NCI-H2107 (cell line): ENCODE measurements around the gene PGRMC2.
A peak's percentile ranks its signal among the peaks of the same experiment; 100 is the strongest.

Source experiments
- DNase-seq: peaks from one replicate; lab custom pipeline; 2025; lab: John Stamatoyannopoulos, UW

PGRMC2 gene

DNA sequence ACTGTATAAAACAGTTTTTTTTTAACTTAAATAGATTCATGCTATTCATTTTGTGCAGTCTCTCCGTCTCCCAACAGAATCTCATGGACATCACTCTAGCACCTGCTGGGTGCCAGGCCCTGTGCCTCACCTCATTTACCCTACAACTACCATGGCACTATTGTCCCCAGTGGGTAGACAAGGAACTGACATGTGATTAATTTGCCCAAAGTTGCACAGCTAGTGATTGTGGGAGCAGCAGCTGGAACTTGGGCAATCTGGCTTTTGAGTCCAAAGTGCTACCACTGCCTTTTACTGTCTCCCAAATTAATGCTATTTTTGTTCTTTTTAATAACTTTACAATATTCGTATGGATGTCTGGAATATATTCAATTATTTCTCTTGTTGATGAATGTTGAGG, 11.2 kb upstream of the PGRMC2 start:
- DNase-seq = no peak

DNA sequence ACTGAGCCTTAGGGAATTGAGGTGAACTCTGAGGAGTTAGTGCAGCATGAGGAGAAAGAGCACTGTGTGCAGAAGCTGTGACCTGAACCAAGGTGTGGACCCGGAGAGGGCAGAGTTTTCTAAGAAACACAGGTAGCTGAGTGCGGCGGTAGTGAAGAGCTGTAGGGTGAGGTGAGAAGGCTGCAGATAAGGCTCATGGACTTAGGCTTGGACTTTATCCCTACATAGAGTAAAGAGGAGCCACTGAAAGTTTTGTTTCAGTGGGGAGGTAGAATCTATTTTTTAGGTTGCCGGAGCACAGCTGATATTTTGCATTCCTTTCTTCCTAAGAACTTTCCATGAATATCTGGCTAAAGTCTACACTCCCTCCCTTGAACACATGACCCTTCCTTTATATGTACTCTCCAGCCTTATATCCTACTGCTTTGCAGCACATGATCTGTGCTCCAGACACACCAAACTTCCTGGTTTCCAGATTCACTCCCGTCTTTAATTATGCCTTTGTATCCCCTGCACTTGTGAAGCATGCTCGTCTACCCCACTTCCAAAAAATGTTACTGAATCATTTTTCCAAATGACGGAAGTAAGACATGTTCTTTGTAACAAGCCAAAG, 10.6 kb upstream of the PGRMC2 start:
- DNase-seq = no peak

DNA sequence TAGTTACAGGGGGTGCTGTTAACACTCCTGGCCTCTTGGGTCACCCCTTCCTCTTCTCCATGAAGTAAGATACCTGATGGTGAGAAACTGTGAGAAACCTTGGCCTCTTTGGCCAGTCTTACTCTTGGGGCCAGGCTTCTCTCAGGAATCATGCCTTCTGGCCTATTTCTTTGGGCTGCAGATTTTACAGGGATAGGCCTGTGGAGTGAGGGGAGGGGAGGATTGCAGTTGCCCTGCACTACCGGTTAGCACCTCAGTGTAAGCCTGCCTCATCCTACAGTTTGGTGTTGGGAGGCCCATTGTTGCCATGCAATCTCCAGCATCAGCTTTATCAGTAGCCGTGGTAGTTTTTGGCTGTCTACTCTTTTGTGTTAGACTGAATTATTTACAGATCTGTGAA, 7.6 kb upstream of the PGRMC2 start:
- no peak for DNase-seq

DNA sequence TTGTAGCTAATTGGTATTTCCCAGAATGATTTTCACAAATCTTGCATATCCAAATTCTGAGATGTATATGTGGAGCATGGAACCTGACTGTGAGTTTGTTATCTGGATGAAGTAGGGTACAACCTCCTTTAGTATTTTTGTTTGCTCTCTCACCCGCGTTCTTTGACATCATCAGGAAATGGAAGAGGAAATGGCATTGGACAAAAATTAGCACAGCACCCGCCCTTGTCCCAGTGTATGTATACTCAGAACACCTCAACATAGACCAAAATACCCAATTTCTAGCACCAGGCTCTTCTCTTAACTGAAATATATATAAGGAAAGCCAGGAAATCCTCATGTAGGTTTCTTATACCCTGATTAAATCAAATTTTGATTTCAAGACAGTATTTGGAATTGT, 6.9 kb upstream of the PGRMC2 start:
- no peak for DNase-seq

DNA sequence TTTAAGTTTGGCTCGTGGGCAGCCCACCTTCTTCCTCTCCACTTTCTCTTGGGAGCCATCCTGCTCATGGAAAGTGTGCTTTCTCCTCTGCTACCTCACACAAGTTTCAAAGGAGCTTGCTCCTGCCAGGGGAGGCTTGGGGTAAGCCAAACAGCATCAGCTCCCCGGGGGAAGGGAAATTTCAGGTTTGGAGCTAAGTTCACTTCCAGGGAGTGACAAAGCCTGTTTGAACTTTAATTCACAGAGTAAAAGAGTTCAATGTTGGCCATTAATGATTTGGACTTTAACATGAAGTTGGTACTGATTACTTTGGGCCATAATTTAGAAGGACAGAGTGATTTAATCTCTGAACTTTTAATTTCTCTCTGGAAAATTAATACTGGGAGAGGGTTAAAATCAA, 4.7 kb upstream of the PGRMC2 start:
- no peak for DNase-seq

DNA sequence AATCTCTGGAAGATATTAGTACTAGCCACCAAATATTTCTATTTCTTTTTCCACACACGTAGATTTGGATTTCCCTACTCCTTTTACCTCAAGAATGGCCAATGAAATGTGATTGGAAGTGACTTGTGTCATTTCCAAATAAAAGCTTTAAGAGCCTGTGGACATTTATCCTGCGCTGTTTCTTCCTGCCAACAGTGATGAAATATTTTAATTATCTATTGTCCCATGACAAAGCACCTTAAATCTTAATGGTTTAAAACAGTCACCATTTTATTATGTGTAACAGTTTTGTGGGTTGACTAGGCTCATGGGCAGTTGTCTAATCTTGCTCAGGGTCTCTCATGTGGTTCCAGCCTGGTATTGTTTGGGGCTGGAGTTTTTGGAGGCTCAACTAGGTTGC, 3.5 kb upstream of the PGRMC2 start:
- DNase-seq = no peak

DNA sequence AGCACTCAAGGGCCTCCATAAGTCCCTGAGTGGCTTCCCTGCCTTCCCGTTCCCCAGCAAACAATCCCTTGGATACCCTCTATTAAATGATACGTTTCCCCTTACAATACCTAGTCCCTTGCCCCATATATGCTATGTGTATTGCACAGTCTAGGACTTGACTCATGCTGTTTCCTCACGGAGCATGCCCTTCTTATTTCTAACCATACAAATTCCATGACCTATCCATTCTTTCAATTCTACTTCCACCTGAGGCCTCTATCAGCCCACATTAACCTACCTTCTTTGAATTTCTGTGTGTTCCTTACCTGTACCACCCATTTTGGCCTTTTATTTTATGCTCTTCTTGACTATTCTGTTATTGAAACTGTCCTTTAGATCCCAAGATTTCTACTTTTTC, 2.9 kb upstream of the PGRMC2 start:
- DNase-seq = no peak

DNA sequence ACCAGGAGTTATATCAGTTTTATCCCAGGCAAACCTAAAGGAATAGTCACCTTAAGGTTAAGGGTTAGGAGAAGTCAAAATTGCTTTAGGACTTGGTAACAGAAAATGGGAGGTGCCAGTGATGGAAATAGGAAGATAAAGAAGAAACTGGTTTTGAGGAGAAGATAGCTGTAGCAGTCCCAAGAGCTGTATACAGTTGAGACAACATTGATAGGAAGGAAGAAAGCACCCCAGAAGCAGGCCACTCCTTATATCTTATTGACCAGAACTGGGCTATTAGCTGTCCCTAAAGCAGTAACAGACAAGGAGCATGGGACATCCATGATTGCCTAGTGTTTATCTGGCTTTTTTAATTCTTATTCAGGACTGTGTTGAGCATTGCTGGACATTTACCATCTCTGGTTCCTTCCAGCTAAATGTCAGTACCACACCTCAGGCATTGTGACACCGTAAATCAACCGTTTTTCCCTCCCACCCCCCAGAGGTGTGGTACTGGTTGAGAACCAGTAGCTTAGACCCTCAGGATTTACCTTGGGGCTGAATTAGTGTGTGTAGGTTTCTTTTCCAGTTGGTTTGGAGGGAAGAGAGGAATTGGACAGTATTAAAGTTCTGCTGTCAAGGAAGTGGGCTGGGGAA, 2.0 kb upstream of the PGRMC2 start:
- no peak for DNase-seq

DNA sequence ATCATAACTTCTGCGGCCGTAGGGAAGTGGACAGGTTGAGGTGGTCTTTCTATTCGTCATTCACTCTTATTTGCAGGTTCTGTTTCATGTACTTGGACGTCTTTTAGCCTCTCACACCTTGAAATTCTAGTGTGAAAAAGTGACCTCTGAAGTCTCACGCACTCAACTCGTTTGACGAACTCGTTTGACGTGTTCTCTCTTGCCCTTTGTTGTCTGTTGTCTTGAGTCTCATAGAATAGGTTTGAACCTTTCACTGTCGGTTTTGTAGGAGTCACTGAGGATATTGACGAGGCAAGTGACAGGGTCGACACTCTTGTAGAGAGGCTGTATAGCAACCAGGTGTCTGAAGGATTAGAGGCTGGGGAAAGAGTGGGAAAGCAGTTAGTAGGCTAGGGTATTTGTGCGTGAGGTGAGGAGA, 1.1 kb upstream of the PGRMC2 start:
- no peak for DNase-seq

DNA sequence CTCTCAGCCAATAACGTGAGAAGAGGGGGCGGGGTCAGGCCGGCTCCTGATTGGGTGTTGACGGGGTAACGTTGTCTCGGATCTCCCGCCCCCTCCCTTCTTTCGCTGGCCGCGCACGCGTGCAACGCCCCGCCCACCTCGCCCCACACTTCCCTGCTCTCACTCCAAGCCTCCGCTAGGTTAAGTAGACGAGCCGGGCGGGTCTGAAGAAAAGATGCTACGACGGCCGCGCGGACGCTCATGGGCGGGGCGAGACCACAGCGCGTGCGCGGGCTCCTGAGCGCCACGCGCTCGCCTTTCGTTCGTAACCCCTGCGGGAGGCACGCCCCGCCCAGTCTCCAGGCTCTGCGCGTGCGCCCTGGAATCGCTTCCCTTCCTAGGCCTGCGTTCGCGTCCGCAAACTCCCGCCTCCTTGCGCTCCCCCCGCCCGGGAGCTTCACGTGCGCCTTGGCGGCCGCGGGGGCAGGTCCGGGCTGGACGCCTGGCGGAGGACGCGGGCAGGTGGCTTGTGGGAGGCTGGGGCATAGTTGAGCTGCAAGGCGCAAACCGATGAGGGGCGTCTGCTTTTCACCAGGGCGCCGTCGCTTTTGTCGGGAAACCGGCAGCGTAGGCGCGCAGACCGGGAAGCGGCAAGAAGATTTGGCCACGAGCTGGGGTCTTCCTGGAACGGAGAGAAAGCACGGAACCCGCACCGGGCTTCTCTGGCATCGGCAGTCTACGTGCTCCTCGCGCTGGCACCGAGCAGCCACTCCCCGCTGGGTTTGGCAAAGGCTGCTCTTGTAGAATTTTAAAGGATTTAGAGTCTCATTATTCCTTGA, 467 bp upstream of the PGRMC2 start:
- peak; percentile 81 for DNase-seq

DNA sequence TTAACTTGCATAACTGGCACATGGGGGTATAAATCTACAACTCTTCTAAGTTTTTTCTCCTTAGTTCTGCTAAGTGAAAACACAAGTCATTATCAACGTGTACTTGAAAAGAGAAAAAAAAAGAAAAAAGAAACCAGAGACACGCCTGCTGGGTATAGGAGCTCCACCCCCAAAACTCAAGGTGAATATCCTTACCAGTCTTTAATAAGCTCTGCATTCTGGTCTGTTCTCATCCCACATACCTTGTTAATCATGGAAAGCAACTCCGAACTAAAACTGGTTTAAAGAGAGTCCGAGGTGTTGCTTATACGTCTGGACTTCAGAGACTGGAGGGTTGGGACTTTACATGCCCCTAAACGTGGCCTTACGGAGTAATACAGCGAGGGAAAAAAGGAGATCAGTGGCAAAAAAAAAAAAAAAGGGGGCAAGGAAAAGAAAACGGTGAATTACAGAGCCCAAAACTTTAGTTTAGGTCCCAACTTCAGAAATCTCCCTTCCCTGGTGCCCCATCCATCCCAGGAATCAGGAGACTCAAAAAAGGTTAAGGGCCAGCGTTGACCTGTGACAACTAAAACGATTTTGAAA, 1.0 kb downstream of the PGRMC2 start:
- no peak for DNase-seq

DNA sequence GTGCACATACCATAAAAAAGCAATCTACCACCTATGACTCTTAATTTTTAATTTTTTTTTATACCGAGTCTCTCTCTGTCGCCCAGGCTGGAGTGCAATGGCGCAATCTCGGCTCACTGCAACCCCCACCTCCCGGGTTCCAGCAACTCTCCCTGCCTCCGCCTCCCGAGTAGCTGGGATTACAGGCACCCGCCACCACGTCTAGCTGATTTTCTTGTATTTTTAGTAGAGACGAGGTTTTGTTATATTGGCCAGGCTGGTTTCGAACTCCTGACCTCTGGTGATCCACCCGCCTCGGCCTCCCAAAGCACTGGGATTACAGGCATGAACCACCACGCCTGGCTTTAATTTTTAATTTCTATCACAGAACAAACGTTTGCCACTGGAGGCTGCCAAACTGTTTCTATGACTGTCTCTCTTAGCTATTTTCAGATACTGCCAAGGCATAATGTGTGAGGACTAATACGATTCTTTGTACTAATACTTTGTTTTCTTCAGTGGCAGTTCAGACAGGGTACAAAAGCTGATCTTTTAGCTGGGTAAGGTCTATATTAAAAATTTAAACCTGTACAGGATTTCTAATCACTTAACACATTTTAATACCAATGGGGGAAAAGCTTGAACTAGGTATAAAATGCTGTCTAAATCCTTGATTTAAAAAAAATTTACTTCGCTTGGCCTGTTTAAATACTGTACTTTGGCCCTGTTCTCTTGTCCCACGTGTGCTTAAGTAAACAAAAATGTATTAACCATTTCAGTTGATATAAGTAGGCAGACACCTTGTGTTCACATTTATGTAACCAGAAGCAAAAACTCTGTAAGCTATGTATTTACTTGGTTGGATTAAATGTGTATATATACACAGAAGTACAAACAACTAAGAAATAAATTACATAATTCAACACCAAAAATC, 2.3 kb downstream of the PGRMC2 start:
- DNase-seq = no peak

DNA sequence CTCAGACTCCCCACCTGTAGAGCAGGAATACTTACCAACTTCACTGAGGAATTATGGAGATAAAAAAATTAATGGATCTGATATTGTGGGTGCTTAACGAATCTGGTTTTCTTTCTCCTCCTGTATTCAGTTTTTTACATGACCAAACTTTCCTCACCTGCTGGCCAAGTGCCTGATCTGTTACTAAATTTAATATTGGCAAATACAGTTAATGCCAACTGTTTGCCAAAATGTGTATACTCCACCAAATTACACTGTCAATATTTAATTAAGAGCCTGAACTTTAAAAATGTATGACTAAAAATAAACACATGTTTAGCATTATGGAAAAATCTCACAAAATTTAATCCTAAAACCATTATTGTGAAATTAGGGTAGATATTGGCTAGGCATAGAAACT, 3.3 kb downstream of the PGRMC2 start:
- DNase-seq = no peak

DNA sequence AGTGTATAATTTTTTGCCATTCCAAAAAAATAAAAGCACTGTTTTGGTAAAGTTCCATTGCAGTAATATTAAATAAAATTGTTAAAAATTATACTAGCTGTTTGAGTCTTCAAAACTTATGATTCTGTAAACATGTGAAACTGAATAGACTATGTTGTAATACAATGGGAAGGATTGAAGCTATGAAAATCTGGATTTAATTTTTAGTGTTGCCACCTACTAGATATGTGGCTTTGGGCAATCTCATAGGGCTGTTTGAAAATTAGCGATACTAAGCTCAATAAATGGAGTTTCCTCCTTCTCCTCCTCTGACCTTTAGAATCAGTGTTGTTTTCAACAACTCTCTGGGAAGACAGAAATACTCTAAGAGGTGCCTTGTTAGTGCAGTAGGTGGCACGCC, 4.5 kb downstream of the PGRMC2 start:
- no peak for DNase-seq

DNA sequence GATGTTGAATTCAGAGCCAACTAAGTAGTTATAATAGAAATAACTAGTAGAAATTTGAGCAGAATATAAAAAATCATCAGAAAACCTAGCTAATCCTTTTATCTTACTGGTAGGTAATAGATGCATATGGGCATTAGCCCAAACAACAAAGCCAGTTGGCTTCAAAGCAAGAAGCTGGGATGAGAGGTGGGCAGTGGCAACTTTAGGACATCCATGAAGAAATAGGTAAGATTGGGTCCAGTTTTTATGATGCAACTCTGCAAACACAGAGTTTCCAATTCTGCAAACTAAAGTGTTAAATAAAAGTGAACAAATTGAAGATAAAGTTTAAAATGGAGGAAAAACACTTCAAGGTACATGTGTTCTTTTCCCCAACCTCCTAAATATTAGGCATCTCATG, 5.1 kb downstream of the PGRMC2 start:
- DNase-seq = no peak

DNA sequence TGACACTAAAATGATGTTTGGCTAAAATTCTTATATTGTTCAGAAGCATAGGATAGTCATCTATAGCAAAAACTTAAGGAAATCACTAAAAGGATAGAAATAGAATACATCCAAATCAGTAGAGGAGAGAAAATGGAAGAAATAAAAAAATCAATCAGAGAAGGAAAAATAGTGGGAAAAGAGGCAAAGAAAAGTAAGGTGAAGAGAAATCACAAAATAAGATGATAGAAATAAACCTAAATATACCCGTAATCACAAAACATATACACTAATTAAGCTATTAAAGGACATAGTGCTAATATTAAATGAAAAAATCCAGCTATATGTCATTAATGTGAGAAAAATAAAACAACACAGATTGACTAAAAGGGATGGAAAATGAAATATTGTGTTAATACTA, 6.3 kb downstream of the PGRMC2 start:
- no peak for DNase-seq

DNA sequence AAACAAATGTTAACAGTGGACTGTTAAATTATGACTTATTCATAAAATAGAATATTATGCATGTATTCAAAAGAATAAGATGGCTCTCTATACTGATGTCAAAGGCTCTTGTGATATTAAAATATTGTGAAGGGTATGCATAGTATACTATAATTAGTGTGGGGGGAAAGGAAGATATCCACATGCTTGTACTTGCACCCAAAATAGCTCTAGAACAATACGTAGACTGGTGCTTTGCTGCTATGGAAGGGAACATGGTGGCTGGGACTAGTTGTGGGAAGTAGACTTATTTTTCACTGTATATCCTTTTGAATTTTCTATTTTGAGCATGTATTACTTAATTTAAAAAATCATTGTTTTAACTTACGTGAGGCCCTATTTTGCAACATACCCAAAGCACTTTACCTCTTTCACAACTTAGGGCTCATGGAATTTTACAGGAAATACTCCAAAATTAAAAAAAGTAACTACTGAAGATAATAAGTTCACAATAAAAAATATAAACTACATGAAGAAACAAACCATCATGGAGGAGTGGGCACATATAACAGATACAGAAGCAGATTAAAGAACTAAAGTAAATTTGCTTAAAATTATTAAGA, 7.9 kb downstream of the PGRMC2 start:
- DNase-seq = no peak

DNA sequence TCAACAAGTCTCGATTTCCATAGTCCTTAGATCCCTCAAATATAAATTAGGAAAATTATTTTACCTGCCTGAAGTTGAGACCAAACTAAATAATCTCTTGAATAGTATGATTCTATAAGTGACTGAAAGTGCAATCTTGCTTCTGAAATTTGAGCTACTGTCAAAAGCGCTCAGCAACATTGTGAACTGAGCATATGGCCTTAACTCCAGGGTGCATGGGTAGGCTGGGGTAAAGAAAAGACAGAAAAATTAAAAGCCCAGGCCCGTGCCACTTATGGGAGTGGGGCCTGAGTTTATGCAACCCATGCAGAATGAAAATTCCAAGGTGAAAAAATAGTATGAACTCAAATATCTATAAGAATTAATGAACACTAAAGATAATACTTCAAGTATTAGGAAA, 9.8 kb downstream of the PGRMC2 start:
- DNase-seq = no peak

DNA sequence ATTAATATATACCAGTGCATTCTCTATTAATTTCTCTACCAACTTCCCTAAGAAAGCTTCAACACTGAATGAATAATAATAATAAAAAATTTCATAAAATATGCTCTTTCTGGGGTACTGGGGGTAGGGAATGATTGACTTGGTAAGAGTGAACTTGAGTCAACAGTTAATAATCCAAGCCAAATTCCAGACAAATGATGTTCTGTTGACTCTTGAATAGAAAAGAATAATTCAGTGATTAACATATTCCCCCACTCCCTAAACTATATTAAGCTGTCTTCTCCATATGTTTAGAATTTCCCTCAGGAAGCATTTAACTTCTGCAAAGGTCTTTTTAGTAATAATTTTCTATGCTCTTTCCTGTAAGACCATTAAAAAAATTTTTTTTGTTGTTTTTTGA, 12.3 kb downstream of the PGRMC2 start:
- no peak for DNase-seq

DNA sequence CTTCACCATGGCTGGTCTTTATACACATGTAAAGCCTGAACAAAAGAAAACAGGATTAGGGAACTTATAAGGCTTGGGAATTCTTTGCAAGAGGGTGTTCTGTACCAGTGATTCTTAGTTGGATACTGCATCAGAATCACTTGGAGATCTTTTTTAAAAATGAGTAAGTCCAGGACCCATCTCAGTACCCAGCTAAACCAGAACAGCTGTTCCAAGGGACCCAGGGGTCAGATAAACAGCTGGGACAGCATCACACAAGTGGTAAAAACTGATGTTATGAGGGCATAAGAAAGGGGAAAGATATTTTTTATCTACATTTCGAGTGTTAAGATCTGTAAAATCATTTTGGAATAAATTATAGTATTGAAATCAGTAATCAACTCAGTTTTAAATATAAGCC, 16.1 kb downstream of the PGRMC2 start:
- no peak for DNase-seq

DNA sequence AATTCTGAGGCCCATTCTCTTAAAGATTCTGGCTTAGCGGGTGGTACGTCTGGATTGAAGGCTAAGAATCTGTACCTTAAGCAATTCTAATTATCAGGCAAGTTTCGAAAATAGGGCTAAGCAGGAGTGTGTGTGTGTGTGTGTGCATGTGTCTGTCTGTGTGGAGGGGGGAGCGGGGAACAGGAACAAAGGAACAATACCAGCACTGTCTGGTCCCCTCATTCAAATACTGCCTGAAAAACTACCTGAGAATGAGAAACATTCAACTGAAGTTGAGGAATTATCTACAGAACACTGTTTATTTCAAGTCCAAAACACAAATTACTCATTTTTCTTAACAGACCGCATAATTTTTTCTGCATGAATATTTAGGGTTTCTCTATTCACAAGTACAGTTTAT, 18.6 kb downstream of the PGRMC2 start:
- DNase-seq = no peak

DNA sequence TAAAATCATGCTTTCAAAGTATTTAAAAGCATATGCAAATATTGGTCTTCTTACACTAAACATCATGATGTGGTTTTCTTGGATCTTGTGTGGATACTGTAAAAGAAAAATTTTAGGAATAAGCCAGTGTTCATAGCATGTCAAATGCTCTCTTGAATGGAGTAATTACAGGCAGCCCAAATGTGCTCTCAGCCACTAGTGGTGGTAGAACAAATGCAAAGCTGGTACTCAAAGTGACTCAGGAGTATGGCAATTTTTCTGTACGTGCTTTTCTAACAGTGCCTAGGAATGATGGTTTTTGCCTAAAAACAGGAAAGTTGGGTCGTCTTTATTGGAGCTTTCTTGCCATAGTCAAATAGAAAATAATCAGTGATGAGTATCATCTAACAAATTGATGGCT, 19.9 kb downstream of the PGRMC2 start:
- no peak for DNase-seq
